HG03064 (cell line): ENCODE results near the gene UBASH3B.

Experiments used
- ATAC-seq: cut with Tn5 transposase; IDR thresholded peaks from one replicate; pipeline ENCODE4 v1.9.1; 2021; ENCODE audit warnings: low read depth; ENCODE audit not compliant: unreplicated experiment

UBASH3B gene

GRCh38 chr11:122673701-122674100 is 18.2 kb downstream of the UBASH3B start:
- ATAC-seq = no peak

DNA sequence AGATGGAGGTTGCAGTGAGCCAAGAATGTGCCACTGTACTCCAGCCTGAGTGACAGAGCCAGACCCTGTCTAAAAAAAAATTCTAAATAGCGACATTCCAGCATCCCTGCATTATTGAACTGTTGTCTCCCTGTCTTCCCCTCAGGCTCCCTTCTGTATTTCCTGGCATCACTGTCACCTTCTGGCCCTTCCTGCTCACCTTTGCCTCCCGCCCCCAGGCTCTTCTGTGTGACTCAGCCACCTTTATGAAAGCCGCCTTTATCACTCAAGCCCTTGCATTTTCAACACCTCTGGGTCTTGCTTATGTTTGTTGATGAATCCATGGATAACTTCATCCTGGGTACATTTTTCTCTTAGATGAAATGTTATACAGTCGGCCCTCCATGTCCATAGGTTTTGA is 21.1 kb downstream of the UBASH3B start:
- no peak for ATAC-seq

GRCh38 chr11:122677256-122677655 is 21.7 kb downstream of the UBASH3B start:
- no peak for ATAC-seq

DNA sequence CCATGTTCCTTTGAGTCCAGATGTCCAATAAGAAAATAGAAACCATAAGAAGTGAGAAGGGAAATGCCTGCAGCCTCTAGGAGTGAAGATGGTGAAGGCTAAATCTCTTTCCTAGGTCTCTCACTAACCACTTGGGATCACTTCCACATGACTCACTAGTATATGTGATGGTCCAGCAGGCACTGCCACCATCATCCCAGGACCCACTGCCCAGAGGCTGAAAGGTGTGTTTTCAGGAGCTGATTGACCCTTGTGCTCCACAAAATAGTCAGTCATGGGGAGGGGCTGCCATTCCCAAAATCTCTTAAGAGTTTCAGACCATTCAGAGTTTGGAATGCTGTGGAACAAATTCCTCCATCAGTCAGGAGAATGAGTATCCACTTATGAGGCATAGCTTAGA is 22.9 kb downstream of the UBASH3B start:
- no peak for ATAC-seq

DNA sequence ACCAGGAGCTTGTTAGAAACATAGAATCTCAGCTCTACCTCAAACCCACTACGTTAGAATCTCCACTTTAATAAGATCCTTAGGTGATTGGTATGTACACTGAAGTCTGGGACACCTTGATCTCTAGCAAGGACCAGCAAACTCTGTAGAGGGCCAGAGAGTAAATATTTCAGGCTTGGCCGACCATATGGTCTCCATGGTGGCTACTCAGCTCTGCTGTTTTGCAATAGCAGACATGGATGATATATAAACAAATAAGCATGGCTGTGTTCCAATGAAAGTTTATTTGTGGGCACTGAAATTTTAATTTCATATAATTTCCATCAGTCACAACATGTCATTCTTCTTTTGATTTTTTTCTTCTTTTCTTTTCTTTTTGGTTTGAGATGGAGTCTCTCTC is 23.9 kb downstream of the UBASH3B start:
- no peak for ATAC-seq

DNA sequence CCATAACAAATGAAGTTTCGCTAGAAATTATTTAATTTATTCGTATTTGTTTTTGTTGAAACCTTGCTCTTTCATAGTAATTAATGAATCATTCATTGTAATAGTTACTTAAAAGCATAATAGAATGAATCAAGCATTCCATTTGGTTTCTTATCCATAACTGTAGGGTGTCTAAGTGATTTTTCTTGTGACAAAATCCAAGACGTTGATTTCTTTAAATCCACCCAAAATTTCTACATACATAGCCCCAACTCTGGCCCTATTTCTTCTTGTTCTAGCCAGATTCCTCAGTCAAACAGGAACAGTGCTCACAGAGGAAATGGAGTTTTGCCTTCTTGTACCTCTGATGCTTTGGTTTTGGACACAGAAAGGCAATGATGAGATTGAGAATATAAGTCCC is 25.5 kb downstream of the UBASH3B start:
- ATAC-seq = no peak

DNA sequence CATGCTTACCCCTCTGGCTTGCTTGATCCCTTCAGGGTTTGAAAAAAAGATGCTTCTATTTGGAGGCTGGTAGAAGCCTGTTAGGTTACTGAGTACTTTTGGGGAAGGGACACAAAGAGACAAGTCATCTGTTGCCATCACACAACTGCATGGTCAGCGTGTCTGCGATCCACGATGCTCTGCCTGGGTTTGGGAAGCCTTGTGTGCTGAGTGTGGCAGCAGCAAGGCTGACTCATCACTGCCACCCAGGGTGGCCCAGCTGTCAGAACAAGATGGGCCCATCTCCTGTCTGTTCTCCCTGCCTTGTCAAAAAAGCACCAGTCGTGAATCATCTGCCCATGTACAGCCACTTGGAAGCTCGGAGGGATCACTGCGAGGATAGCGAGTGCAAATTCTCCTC is 26.2 kb downstream of the UBASH3B start:
- no peak for ATAC-seq

DNA sequence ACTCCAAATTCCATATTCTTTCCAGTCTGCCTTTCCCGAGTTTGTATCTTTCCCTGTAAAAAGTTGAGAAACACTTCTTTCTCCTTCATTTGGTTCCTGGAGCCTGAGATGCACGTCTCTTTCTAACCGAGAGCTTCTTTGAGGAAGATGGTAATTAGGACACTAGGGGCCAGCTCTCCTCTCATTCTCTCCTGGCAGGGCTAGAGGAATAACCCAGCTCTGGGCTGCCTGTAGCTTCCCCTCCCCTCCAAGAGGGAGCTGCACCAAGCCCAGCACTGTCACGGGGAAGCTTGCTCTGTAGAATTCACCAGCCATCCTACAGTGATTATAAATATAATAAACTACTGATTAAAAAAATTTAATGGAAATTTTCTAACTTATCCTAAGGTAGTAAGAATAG is 26.9 kb downstream of the UBASH3B start:
- no peak for ATAC-seq

GRCh38 chr11:122685041-122685440 is 29.5 kb downstream of the UBASH3B start:
- ATAC-seq = no peak

DNA sequence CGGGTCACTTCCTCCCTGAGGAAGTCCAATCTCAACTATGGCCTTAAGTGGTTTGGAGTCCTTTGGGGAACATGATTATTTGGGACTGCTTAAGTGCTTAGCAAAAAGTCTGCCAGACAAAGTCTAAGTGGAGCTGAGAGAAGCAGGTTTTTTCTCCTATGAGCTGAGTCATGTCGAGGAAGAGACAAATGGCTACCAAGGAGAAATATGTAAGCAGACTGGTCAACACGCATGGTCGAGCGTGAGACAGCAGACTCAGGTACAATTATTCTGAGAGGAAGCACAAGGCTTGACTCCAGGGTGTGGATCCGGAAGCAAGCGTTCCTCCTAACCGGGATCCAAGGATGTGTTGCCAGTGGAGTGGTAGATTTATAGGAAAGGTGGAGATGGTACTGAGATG is 30.6 kb downstream of the UBASH3B start:
- ATAC-seq = no peak

GRCh38 chr11:122690384-122690783 is 34.9 kb downstream of the UBASH3B start:
- ATAC-seq = no peak

GRCh38 chr11:122690801-122691548 is 35.5 kb downstream of the UBASH3B start:
- no peak for ATAC-seq

GRCh38 chr11:122691549-122692150 is 36.1 kb downstream of the UBASH3B start:
- ATAC-seq = no peak

DNA sequence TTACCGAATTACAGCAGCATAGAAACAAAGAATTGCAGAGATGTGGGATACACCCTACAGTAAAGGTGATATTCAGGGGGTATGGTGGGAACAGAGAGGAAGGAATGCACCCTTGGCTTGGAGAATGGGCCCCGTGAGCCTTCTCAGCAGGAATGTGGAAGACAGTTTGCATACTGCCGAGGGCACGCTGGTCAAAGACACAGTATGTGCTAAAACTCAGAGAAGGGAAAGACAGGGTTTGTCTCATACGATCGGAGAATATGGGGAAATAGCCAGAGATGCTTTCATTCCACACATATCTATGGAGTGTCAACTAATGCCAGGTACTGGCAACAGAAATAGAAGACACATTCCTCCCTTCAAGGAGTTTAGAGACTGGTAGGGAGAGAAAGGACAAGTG is 36.9 kb downstream of the UBASH3B start:
- no peak for ATAC-seq

DNA sequence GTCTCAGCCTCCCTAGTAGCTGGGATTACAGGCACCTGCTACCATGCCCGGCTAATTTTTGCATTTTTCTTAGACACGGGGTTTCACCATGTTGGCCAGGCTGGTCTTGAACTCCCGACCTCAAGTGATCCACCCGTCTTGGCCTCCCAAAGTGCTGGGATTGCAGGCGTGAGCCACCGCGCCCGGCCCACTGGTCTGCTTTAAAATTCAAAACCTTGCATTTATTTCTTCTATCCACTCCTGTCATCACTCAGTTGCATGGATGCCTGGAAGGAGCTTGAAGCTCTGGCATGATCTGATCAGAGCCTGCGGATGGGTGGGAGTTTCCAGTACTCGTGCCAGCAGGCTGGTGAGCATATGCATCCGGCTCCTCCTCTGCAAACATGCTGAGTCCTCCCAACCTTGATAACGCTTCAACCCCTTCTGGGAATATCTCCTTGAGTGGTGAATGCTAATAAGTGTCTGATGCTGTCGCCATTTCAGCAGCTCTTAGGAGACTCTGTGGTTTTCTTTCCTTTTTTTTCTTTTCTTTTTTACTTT is 39.6 kb downstream of the UBASH3B start:
- no peak for ATAC-seq

- ATAC-seq = no peak
Observed at GRCh38 chr11:122696662-122697061, 41.1 kb downstream of the UBASH3B start.

DNA sequence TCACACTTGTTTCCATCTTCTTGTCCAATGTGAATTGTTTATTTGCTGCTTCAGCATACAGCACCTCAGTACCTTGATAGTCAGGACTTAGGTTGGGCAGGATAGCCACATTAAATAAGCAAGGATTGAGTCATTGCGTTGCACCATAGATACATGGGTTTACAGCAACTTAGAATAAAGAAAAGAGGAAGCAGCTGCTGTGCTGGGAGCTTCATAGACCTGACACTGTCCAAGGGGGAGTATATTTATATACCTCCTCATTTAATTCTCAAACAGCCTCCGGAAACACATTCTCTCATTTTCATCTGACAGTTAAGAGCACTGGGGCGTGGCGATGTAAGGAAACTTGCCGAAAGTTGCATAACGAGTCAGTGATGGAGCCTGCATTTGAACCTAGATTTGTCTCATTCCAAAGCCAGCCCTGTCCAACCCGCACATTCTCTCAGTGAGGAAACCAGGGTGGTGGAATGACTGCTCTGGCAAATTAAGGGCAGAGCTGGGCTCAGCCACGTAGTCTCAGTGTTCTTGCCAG is 42.2 kb downstream of the UBASH3B start:
- ATAC-seq = peak; percentile 86

DNA sequence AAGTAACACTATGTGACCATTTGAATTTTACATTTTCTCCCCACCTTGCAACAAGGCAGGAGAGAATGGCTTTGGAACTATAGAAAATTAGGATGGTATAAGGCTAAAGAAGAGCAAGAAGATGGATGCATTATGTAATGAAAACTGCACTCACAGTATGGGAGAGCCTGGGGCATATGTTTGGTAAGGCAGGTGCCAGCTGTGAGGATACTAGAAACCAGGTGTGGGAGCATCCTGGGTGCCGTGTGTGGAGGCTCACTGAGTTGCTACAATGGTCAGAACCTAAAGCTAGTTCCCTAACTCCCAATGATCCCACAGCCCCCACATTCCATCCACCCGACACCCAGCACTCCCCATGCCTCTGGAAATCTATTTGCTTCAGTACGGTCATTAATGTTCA is 42.9 kb downstream of the UBASH3B start:
- no peak for ATAC-seq

- ATAC-seq = no peak
Observed at GRCh38 chr11:122700666-122701065, 45.1 kb downstream of the UBASH3B start.

DNA sequence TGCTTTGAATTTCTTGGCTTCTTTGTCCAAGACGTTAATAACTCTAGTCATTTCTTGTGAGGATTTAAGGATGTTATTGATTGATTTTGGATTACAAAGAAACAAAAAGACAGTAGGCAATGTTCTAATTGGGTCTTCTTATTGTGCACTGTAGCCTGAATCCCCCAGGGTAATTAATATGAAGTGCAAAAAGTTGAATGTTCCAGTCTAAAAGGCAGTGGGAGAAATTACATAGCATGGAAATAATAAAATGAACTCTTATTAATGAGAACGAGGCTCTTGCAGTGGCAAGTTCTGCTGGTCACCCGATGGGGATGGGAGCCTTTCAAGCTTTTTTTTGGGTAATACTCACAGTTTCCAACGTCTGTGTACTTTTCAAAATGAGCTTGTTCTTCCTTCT is 45.6 kb downstream of the UBASH3B start:
- ATAC-seq = no peak

DNA sequence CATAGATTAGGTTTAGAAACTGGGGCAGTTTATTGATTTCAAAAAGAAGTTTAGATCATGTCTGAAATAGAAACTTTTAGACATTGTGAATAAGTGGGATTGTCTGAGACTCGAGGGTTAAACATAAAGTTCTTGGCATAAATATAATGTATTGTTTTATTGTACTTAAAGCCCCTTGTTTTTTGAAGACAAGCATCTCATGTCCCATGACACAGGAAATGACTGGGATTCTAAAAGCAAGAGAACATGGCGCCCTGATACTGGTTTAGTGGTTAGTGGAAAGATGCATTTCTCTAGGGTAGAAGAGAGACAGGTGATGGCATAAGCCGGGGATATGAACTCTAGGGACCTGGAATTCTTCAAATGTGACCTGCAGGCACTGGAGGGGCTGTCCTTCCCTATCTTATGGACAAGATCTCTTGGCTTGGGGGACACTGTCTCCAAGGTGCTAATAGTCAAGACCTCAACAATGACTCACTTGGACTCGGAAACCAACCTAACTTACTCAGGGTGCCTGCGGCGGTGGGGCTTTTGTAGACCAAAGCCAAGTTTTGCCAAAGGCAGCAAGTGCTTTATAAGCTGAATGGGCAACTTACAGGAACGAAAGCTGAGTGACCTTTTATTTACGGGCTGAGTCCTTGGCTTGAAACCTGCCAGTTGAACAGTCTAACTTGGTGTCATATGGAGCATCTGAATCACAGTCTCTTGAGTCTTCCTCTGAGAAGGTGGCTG is 48.2 kb downstream of the UBASH3B start:
- no peak for ATAC-seq
